NCI-H1694 (cell line): Measurements from ENCODE around the gene ABLIM2.
"Not testable (repeated sequence)": the region's sequence is repeated elsewhere in the genome, so short reads cannot be mapped to it uniquely, and the experiment has no call there.

Experiments
- DNase-seq: peaks from one replicate; lab custom pipeline; 2025; lab: John Stamatoyannopoulos, UW

ABLIM2 gene

DNA sequence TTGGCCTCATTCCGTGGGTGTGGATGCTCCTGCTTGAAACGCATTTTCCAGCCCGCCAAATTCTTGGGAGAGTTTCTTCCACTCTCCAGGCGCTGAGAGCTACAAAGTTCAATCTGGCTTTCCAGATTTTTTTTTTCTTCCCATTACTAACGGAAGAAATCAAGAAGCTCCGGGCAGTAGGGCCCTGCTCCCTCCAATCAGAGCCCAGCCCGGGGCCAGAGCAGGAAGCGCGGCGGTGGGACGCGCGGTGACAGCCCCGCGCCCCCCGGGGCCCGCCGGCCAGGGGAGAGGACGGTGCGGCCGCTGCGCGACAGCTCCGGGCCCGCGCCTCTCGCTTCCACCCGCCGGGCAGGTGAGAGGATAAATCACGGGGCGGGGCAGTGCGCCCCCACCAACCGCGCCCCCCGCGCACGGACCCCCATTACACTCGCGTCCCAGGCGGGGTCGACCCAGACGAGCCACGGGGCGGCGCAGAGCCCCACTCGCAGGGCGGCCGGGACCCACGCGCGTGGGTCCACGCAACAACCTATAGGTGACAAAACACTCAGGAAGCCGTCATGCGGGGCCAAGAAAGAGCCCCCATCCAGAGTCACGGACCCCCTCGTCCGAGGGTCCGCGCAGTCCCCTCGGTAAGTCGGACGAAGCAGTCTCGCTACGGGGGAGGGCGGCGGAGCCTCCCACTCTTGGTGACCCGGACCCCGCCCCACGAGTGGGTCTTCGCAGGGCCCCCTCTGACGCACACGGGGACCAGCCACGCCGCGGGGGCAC, 219.8 kb downstream of the ABLIM2 start:
- DNase-seq, result no peak

DNA sequence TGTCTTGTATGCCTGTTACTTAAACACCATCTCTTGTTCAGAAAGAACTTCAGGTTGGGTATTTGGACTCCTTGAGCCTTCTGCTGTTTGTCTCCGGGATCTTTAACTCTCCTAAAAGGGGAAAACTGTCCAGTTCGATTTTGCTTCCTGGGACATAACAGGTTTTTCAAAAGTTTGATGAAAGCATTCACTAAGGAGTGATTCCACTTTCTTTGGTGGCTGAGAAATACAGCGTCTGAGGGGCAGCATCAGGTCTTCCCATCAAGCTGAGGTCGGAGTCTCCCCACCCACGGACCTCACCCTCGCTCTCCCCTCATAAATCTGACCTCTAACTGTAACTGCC, 220.4 kb downstream of the ABLIM2 start:
- no peak for DNase-seq

GRCh38 chr4:7937006-7937405, 221.6 kb downstream of the ABLIM2 start:
- no peak for DNase-seq

- no peak for DNase-seq
Measured at GRCh38 chr4:7933651-7934510, 224.7 kb downstream of the ABLIM2 start.

DNA sequence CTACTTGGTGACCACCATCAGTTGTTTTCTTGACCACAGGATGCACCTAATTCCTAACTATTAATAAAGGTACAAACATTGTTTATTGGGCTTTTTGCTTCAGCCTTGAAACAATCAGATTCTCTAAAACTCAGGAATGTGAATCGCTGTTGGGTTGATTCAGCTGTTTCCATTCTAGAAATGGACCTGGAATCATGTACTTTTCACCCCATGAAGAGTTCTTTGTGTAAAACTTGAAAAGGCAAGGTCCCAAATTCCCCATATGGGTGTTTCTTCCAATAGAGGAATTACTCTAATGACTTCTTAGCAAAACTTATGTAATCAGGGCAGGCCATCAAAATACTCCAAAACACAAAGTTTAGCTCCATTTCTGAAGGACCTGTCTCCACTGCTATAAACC, 226.3 kb downstream of the ABLIM2 start:
- DNase-seq, result no peak

DNA sequence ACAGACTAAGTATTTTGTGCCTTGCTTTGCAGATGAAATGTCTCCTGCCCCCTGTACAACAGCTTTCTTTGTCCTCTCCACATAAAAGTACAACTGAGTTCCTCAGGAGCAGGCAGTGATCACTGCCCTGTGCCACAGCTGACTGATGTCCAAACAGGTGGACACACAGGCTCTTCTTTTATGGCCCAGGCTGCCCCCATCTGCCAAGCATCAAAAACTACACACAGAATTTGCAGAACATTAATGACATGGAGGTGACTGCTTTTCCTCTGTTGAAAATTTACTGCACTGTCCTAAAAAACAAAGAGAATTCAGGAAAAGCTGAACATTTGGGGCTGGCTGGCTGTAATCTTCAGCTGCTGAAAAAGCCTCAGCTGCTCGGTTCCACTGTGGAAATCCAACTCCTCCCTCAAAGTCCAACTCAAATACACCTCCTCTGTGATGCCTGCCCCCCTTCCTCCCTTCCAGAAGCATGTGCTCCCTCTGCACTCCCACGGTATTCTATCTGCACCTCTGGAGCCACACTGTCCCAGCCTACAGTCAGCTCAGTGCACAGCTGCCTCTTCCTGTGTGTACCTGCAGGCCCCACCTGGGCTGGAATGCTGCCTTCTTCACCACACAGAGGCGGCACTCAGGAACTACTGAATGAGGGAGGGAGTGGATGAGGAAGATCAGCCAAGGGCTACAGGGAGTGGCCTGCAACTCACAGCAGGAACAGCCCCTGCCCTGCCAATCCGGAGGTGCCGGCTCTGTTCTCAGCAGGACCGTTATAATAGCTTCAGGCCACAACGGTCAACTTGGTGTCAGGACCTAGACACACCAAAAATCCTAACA, 229.3 kb downstream of the ABLIM2 start:
- no peak for DNase-seq

- no peak for DNase-seq
Measured at GRCh38 chr4:7928711-7929110, 229.9 kb downstream of the ABLIM2 start.

GRCh38 chr4:7926822-7927221, 231.8 kb downstream of the ABLIM2 start:
- DNase-seq, result no peak

GRCh38 chr4:7924570-7924969, 234.0 kb downstream of the ABLIM2 start:
- no peak for DNase-seq

- DNase-seq, result no peak
Measured at GRCh38 chr4:7924163-7924562, 234.4 kb downstream of the ABLIM2 start.

DNA sequence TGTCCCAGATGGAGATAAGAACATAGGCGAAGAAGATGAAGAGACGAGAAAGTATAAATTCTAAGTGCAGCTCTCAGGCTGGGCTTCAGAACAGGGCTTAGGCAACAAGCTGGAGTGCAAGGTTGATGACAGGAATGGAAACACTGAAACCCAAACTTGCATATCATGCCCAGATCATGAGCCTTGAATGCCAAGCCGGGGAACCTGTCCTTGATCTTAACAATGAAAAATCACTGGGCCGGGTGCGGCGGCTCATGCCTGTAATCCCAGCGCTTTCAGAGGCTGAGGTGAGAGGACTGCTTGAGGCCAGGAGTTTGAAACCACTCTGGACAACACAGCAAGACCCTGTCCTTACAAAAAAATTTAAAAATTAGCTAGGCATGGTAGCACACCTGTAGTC, 236.1 kb downstream of the ABLIM2 start:
- no peak for DNase-seq

GRCh38 chr4:7918981-7919380, 239.6 kb downstream of the ABLIM2 start:
- no peak for DNase-seq

- DNase-seq, result not testable (repeated sequence)
Measured at GRCh38 chr4:7918187-7918586, 240.4 kb downstream of the ABLIM2 start.

DNA sequence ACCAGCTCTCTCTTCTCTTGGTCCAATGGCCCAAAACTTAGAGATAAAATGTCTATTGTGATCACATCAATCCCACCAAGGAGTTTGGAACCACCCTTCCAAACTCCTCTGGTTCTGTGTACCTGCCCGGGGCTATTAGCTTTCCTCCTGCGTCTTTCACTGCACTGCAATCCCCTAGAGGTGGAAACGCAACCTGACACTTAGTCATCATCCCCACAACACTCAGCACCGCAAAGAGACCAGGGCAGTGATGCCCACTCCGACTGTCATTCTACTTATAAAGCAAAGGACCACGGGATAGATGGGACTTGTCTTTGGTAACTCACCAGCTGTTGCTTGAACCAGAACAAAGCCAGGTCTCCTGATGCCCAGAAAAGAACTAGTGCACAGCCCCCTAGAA, 240.9 kb downstream of the ABLIM2 start:
- DNase-seq, result no peak

DNA sequence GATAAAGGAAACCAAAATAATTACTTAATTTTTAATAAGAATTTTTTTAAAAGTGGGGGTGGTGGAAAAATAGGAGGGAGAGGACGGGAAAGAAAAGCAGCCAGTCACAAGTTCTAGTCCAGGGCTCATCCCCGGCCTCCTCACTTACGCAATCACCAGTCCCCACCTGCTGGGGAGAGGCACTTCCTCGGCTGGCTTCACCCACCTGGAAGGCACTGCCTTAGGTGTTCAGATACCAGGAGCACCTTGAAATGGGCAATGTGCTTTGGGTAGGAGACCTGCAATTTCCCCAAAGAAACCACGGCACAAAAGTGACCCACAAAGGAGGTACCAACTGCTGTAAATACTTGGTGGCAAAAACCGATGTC, 242.8 kb downstream of the ABLIM2 start:
- no peak for DNase-seq
